IMR-90 (cell line): ENCODE data around the gene DCC. TPM values are rescaled to one million over a fixed set of nuclear protein-coding genes. Genes with fewer than 3 reads are reported as not detected.

Experiments used
- ATAC-seq: fragments of 200-7000 bp; cut with Tn5 transposase; 2 replicates; pipeline ENCODE4 v1.9.1; 2020; ENCODE audit warnings: low read depth, mild to moderate bottlenecking, moderate library complexity
- BruUV-seq: library from RNA; stranded (reverse); fragments of 400-500 nt; replicated peaks from 2 replicates; lab custom pipeline; 2021; lab: Mats Ljungman, UMichigan
- CTCF ChIA-PET: fragments of 300-600 bp; formaldehyde crosslinking; extraction: SDS; loops from one replicate; lab custom pipeline; 2021; ENCODE audit warnings: antibody characterized with exemption; lab: Yijun Ruan, JAX
- POLR2A ChIA-PET: fragments of 300-600 bp; sonication (Branson Sonifier 250); formaldehyde crosslinking; loops from one replicate; lab custom pipeline; 2022; ENCODE audit warnings: antibody characterized with exemption; ENCODE audit not compliant: unreplicated experiment; lab: Charles Lee
- DNase-seq: peaks from one replicate; pipeline ENCODE4 v3.0.0; 2013
- H2AFZ ChIP-seq: replicated peaks from 2 replicates; pipeline ENCODE3; 2013; ENCODE audit warnings: low read length, mild to moderate bottlenecking; ENCODE audit not compliant: poor library complexity
- H2AK5ac ChIP-seq: 2 replicates; pipeline ENCODE4 v1.6.1; 2013; ENCODE audit warnings: low read depth, low read length, inconsistent platforms
- H2AK9ac ChIP-seq: replicated peaks from 2 replicates; pipeline ENCODE3; 2013; ENCODE audit warnings: mild to moderate bottlenecking, low read depth, low read length, moderate library complexity; ENCODE audit not compliant: poor library complexity
- H2BK120ac ChIP-seq: 2 replicates; pipeline ENCODE4 v1.6.1; 2013; ENCODE audit warnings: low read depth, low read length, inconsistent platforms
- H2BK15ac ChIP-seq: 3 replicates; pipeline ENCODE4 v1.6.1; 2013; ENCODE audit warnings: low read depth, low read length, inconsistent platforms
- H2BK20ac ChIP-seq: 2 replicates; pipeline ENCODE4 v1.6.1; 2013; ENCODE audit warnings: low read depth, mild to moderate bottlenecking, inconsistent platforms, low read length, moderate library complexity
- H2BK5ac ChIP-seq: 2 replicates; pipeline ENCODE4 v1.6.1; 2013; ENCODE audit warnings: mild to moderate bottlenecking, low read depth, low read length, inconsistent platforms; ENCODE audit not compliant: poor library complexity, severe bottlenecking
- H3K14ac ChIP-seq: replicated peaks from 2 replicates; pipeline ENCODE4 v1.6.1; 2013; ENCODE audit warnings: low read depth, low read length, inconsistent platforms
- H3K18ac ChIP-seq: 2 replicates; pipeline ENCODE4 v1.6.1; 2013; ENCODE audit warnings: low read depth, low read length, control low read depth
- H3K23ac ChIP-seq: 2 replicates; pipeline ENCODE4 v1.6.1; 2013; ENCODE audit warnings: low read depth, low read length, inconsistent platforms
- H3K27ac ChIP-seq: 2 replicates; pipeline ENCODE4 v1.5.1; 2013; ENCODE audit warnings: mild to moderate bottlenecking, control low read depth, low read length; ENCODE audit not compliant: insufficient read depth
- H3K27me3 ChIP-seq: 2 replicates; pipeline ENCODE4 v1.6.1; 2013; ENCODE audit warnings: low read length; ENCODE audit not compliant: control insufficient read depth, insufficient read depth
- H3K36me3 ChIP-seq: 2 replicates; pipeline ENCODE4 v1.6.1; 2013; ENCODE audit warnings: low read length, mixed read lengths; ENCODE audit not compliant: control insufficient read depth, insufficient read depth
- H3K4ac ChIP-seq: 2 replicates; pipeline ENCODE4 v1.6.1; 2013; ENCODE audit warnings: low read depth, low read length, inconsistent platforms
- H3K4me1 ChIP-seq: 2 replicates; pipeline ENCODE4 v1.6.1; 2013; ENCODE audit warnings: low read length, mixed read lengths; ENCODE audit not compliant: control insufficient read depth, insufficient read depth
- H3K4me2 ChIP-seq: 2 replicates; pipeline ENCODE4 v1.6.1; 2013; ENCODE audit warnings: low read depth, mild to moderate bottlenecking, control low read depth, low read length, moderate library complexity
- H3K4me3 ChIP-seq: 2 replicates; pipeline ENCODE4 v1.5.1; 2013; ENCODE audit warnings: low read depth, mild to moderate bottlenecking, control low read depth, low read length, moderate library complexity; ENCODE audit not compliant: insufficient read depth
- H3K56ac ChIP-seq: 2 replicates; pipeline ENCODE4 v1.6.1; 2013; ENCODE audit warnings: low read length, inconsistent platforms; ENCODE audit not compliant: insufficient read depth; ENCODE audit errors: extremely low read depth
- H3K79me1 ChIP-seq, 2 experiments: 2 replicates each; pipeline ENCODE4 v1.6.1; 2013; ENCODE audit warnings: low read length in 2 of 2, inconsistent platforms in 1 of 2, low read depth in 1 of 2
- H3K9ac ChIP-seq: 2 replicates; pipeline ENCODE4 v1.6.1; 2013; ENCODE audit warnings: low read depth, low read length, control low read depth
- H3K9me1 ChIP-seq: 2 replicates; pipeline ENCODE4 v1.6.1; 2013; ENCODE audit warnings: low read length, inconsistent platforms; ENCODE audit not compliant: insufficient read depth
- H3K9me3 ChIP-seq: 2 replicates; pipeline ENCODE4 v1.6.1; 2013; ENCODE audit warnings: low read length; ENCODE audit not compliant: control insufficient read depth, insufficient read depth
- H4K20me1 ChIP-seq: 2 replicates; pipeline ENCODE4 v1.6.1; 2013; ENCODE audit warnings: low read length, inconsistent platforms; ENCODE audit not compliant: insufficient read depth
- H4K5ac ChIP-seq: 2 replicates; pipeline ENCODE4 v1.6.1; 2013; ENCODE audit warnings: mild to moderate bottlenecking, low read depth, low read length, control low read depth
- H4K8ac ChIP-seq, 2 experiments: 2 replicates each; pipeline ENCODE4 v1.6.1; 2013; ENCODE audit warnings: low read depth in 2 of 2, low read length in 2 of 2, control low read depth in 1 of 2, inconsistent platforms in 1 of 2
- H4K91ac ChIP-seq: 2 replicates; pipeline ENCODE4 v1.6.1; 2013; ENCODE audit warnings: low read depth, low read length, inconsistent platforms; ENCODE audit not compliant: insufficient read depth
- CEBPB ChIP-seq: IDR thresholded peaks from 2 replicates; pipeline ENCODE4 v1.6.1; 2012; ENCODE audit warnings: low read depth, low read length, improper control_type of control experiment
- NFE2L2 ChIP-seq: fragments of 150-350 bp; IDR thresholded peaks from 2 replicates; pipeline ENCODE4 v1.6.1; 2016; ENCODE audit warnings: low read depth, mild to moderate bottlenecking, low read length
- RAD21 ChIP-seq: IDR thresholded peaks from 2 replicates; pipeline ENCODE4 v1.6.1; 2012; ENCODE audit warnings: low read length, improper control_type of control experiment
- RCOR1 ChIP-seq: IDR thresholded peaks from 2 replicates; pipeline ENCODE4 v1.6.1; 2012; ENCODE audit warnings: mild to moderate bottlenecking, low read length, improper control_type of control experiment; ENCODE audit not compliant: insufficient replicate concordance
- RFX5 ChIP-seq: IDR thresholded peaks from 2 replicates; pipeline ENCODE4 v1.8.0; 2012; ENCODE audit warnings: low read depth, mild to moderate bottlenecking, low read length, moderate library complexity
- SMC3 ChIP-seq: fragments of 150-350 bp; IDR thresholded peaks from 2 replicates; pipeline ENCODE4 v1.6.1; 2016; ENCODE audit warnings: low read depth, mild to moderate bottlenecking, antibody characterized with exemption, low read length, moderate library complexity
- WGBS, 2 experiments: methylation state at CpG; one replicate each; pipeline versions ENCODE4 v1.1.5 to v1.1.7; 2013; ENCODE audit warnings: missing lambda C conversion rate in 2 of 2; ENCODE audit not compliant: insufficient read length in 1 of 2; ENCODE audit errors: extremely low coverage in 2 of 2; 5-methylcytosine and 5-hydroxymethylcytosine counted together
- dilution Hi-C: fragments of 300-500 bp; cut with HindIII; formaldehyde crosslinking; loops from one replicate; pipeline ENCODE4 v1.14.3; 2018; ENCODE audit warnings: low sequenced_read_pairs; ENCODE audit not compliant: unreplicated experiment
- in situ Hi-C: fragments of 300-500 bp; cut with MboI; formaldehyde crosslinking; loops from 3 replicates; pipeline ENCODE4 v1.14.3; 2019; ENCODE audit warnings: low sequenced_read_pairs, inconsistent platforms, mixed read lengths
- intact Hi-C: fragments of 100-400 bp; cut with micrococcal nuclease; formaldehyde crosslinking; loops from 2 replicates; pipeline ENCODE4 v1.10.0; 2022
- polyA plus RNA-seq, 3 experiments: library from polyadenylated mRNA; depleted of rRNA; stranded (reverse); fragments of >200 nt; gene quantifications; 2 replicates each; pipeline ENCODE4 v1.2.3, GENCODE V29; 2012; ENCODE audit warnings: low replicate concordance in 1 of 3
- total RNA-seq: library from RNA; depleted of rRNA; stranded (reverse); fragments of >200 nt; gene quantifications from 2 replicates; pipeline ENCODE4 v1.2.3, GENCODE V29; 2012

DCC gene
- total and polyA plus RNA-seq, 2 of the 4 experiments (the other 2 are of a cell fraction), result 0.31 to 0.54 TPM

DNA sequence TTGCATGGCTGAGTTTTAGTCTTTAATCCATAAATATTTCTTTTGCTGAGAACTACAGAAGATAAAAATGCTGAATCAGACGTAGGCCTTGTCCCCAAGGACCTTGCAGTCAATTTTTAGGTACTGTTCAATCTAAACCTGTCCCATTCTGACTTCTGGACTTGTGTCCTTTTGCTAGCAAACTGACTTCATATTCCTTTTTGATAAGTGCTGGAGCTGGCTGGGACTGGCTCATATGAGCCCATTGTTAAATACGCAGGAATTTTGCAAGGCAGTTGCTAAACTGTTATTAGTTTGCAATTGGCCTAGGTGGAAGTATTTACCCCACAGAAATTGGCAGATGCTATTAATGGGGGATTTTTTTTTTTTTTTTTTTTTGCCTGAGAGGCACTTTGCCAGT, 941.4 kb downstream of the DCC start:
- no peak for DNase-seq
- TF ChIP-seq CEBPB, result no peak
- no peak for TF ChIP-seq RAD21
- no peak for TF ChIP-seq RFX5
- no peak for TF ChIP-seq SMC3
- no peak for TF ChIP-seq RCOR1
- TF ChIP-seq NFE2L2, result no peak
- no peaks in the 10 kb centered on the region for H3K4me1 ChIP-seq
- no peak overlapping the region for H3K9ac ChIP-seq
- H2BK15ac ChIP-seq, result no peak overlapping the region
- ATAC-seq, result no peak
- no CpG with 5 or more reads among the region's 2 CpGs for WGBS, 2 experiments
- in situ Hi-C loops, result no loop called here
- H3K18ac ChIP-seq, result no peak overlapping the region
- ChIA-PET CTCF (no interaction called here), POLR2A (no interaction called here)
- H3K36me3 ChIP-seq, result no peaks in the 10 kb centered on the region
- no peak overlapping the region for H2AK5ac ChIP-seq
- H4K8ac ChIP-seq, result no peak overlapping the region
- H3K56ac ChIP-seq, result no peak overlapping the region
- H2AK9ac ChIP-seq, result no peak overlapping the region
- dilution Hi-C loops, result no loop called here
- no peak overlapping the region for H3K4me3 ChIP-seq
- peaks cover 8% of the 10 kb centered on the region; the same call in 1 of the 2 replicates for H3K9me3 ChIP-seq
- no peak overlapping the region for H2BK5ac ChIP-seq
- no peaks in the 10 kb centered on the region for H4K20me1 ChIP-seq
- BruUV-seq, result no TSS peak
- H2BK20ac ChIP-seq, result no peak overlapping the region
- no peak overlapping the region for H2AFZ ChIP-seq
- no peak overlapping the region for H3K4me2 ChIP-seq
- no peaks in the 10 kb centered on the region for H3K79me1 ChIP-seq
- H3K27ac ChIP-seq, result no peak overlapping the region
- H3K23ac ChIP-seq, result no peak overlapping the region
- H3K14ac ChIP-seq, result no peak overlapping the region
- H3K27me3 ChIP-seq, result no peaks in the 10 kb centered on the region
- intact Hi-C loops, result no loop called here
- H4K5ac ChIP-seq, result no peak overlapping the region
- no peak overlapping the region for H2BK120ac ChIP-seq
- H3K9me1 ChIP-seq, result no peaks in the 10 kb centered on the region
- H4K91ac ChIP-seq, result no peak overlapping the region
- H3K4ac ChIP-seq, result no peak overlapping the region
